Astrocyte (in vitro differentiated cells and primary cell): Measurements from ENCODE around the gene TMC8. TPM values are rescaled to one million over a fixed set of nuclear protein-coding genes. Genes with fewer than 3 reads are reported as not detected.

Source experiments
- DNase-seq: peaks from one replicate; pipeline ENCODE4 v3.0.0-alpha.2; 2010; ENCODE audit warnings: low read depth
- FAIRE-seq: peaks from 2 replicates; lab custom pipeline; 2011; peaks lifted over from hg19 to GRCh38; lab: Jason Lieb, UNC
- H2AFZ ChIP-seq: 2 replicates; pipeline ENCODE4 v1.6.0; 2012; ENCODE audit warnings: low read depth, low read length, inconsistent platforms
- H3K27ac ChIP-seq: 2 replicates; pipeline ENCODE4 v1.5.1; 2011; ENCODE audit warnings: low read depth, low read length, inconsistent platforms
- H3K27me3 ChIP-seq: 2 replicates; pipeline ENCODE4 v1.6.0; 2011; ENCODE audit warnings: low read length, inconsistent platforms; ENCODE audit not compliant: insufficient read depth
- H3K36me3 ChIP-seq: 2 replicates; pipeline ENCODE4 v1.5.1; 2011; ENCODE audit warnings: low read length, inconsistent platforms; ENCODE audit not compliant: insufficient read depth
- H3K4me1 ChIP-seq: 2 replicates; pipeline ENCODE4 v1.5.1; 2011; ENCODE audit warnings: low read length, inconsistent platforms; ENCODE audit not compliant: insufficient read depth
- H3K4me2 ChIP-seq: 2 replicates; pipeline ENCODE4 v1.6.0; 2012; ENCODE audit warnings: low read length, inconsistent platforms
- H3K4me3 ChIP-seq: 2 replicates; pipeline ENCODE4 v1.5.1; 2011; ENCODE audit warnings: low read depth, mild to moderate bottlenecking, low read length, inconsistent platforms; ENCODE audit not compliant: insufficient read depth
- H3K79me2 ChIP-seq: 2 replicates; pipeline ENCODE4 v1.6.0; 2012; ENCODE audit warnings: mild to moderate bottlenecking, low read length, inconsistent platforms; ENCODE audit not compliant: insufficient read depth
- H3K9ac ChIP-seq: 2 replicates; pipeline ENCODE4 v1.6.0; 2012; ENCODE audit warnings: mild to moderate bottlenecking, low read length, inconsistent platforms
- H3K9me3 ChIP-seq: 2 replicates; pipeline ENCODE4 v1.5.1; 2012; ENCODE audit warnings: low read depth, mild to moderate bottlenecking, low read length, inconsistent platforms; ENCODE audit not compliant: insufficient read depth
- H4K20me1 ChIP-seq: 2 replicates; pipeline ENCODE4 v1.6.0; 2012; ENCODE audit warnings: low read length, inconsistent platforms; ENCODE audit not compliant: insufficient read depth
- H3K27ac Mint-ChIP-seq: one replicate; pipeline ENCODE4 v1.8.0; 2021; ENCODE audit warnings: mild to moderate bottlenecking, mixed read lengths; ENCODE audit not compliant: unreplicated experiment
- H3K27me3 Mint-ChIP-seq: one replicate; pipeline ENCODE4 v1.8.0; 2021; ENCODE audit warnings: low read depth, mixed read lengths; ENCODE audit not compliant: unreplicated experiment
- H3K36me3 Mint-ChIP-seq: one replicate; pipeline ENCODE4 v1.8.0; 2021; ENCODE audit warnings: low read depth, mixed read lengths; ENCODE audit not compliant: unreplicated experiment
- H3K4me1 Mint-ChIP-seq: one replicate; pipeline ENCODE4 v1.8.0; 2021; ENCODE audit warnings: low read depth, mixed read lengths; ENCODE audit not compliant: unreplicated experiment
- H3K4me3 Mint-ChIP-seq: one replicate; pipeline ENCODE4 v1.8.0; 2021; ENCODE audit warnings: mild to moderate bottlenecking, moderate library complexity, mixed read lengths; ENCODE audit not compliant: unreplicated experiment
- H3K9me3 Mint-ChIP-seq: one replicate; pipeline ENCODE4 v1.8.0; 2021; ENCODE audit warnings: mild to moderate bottlenecking, mixed read lengths; ENCODE audit not compliant: unreplicated experiment
- EZH2 ChIP-seq: IDR thresholded peaks from 2 replicates; pipeline ENCODE4 v1.6.1; 2012; ENCODE audit warnings: mild to moderate bottlenecking, low read length, inconsistent platforms; ENCODE audit not compliant: insufficient read depth
- total RNA-seq: library from RNA; stranded (reverse); gene quantifications from 2 replicates; pipeline ENCODE4 v1.2.1, GENCODE V29; 2021
- TF ChIP-seq, protein P1 (sequence below): IDR thresholded peaks from 2 replicates; pipeline ENCODE4 v1.5.1; 2011; ENCODE audit warnings: low read depth, mild to moderate bottlenecking, inconsistent platforms, low read length, moderate library complexity; ENCODE audit not compliant: insufficient read depth

TMC8 gene
- total RNA-seq, 1 donor from 2014 or later, result 0.27 TPM

DNA sequence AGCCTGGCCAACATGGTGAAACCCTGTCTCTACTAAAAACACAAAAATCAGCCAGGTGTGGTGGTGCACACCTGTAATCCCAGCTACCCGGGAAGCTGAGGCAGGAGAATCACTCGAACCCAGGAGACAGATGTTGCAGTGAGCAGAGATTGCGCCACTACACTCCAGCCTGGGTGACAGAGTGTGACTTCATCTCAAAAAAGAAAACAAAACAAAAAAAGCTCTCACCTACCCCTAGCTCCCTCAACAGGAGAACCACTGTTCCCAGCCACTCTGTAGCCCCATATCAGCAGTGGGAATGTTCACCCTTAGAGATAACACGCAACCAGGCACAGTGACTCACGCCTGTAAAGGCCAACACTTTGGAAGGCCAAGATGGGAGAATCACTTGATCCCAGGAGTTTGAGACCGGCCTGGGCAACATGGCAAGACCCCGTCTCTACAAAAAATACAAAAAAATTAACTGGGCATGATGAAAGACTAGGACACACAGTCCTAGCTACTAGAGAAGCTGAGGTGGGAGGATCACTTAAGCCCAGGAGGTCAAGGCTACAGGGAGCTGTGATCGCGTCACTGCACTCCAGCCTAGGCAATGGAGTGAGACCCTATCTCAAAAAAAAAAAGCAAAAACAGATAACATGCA lies 5.4 kb downstream of the TMC8 start:
- TF ChIP-seq, protein P1, sequence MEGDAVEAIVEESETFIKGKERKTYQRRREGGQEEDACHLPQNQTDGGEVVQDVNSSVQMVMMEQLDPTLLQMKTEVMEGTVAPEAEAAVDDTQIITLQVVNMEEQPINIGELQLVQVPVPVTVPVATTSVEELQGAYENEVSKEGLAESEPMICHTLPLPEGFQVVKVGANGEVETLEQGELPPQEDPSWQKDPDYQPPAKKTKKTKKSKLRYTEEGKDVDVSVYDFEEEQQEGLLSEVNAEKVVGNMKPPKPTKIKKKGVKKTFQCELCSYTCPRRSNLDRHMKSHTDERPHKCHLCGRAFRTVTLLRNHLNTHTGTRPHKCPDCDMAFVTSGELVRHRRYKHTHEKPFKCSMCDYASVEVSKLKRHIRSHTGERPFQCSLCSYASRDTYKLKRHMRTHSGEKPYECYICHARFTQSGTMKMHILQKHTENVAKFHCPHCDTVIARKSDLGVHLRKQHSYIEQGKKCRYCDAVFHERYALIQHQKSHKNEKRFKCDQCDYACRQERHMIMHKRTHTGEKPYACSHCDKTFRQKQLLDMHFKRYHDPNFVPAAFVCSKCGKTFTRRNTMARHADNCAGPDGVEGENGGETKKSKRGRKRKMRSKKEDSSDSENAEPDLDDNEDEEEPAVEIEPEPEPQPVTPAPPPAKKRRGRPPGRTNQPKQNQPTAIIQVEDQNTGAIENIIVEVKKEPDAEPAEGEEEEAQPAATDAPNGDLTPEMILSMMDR, result no peak
- TF ChIP-seq EZH2, result no peak
- Mint-ChIP-seq H3K4me3 (no peak overlapping the region), H3K4me1 (no peaks in the 10 kb centered on the region), H3K27ac (no peak overlapping the region), H3K9me3 (no peaks in the 10 kb centered on the region), H3K36me3 (no peaks in the 10 kb centered on the region), H3K27me3 (peaks cover 20% of the 10 kb centered on the region)
- Histone ChIP-seq H3K79me2 (no peaks in the 10 kb centered on the region), H3K27me3 (peaks cover 6% of the 10 kb centered on the region), H3K27ac (no peak overlapping the region), H3K36me3 (no peaks in the 10 kb centered on the region), H3K9me3 (no peaks in the 10 kb centered on the region), H3K4me2 (no peak overlapping the region), H3K4me1 (no peaks in the 10 kb centered on the region), H3K4me3 (no peak overlapping the region), H4K20me1 (no peaks in the 10 kb centered on the region), H3K9ac (no peak overlapping the region), H2AFZ (no peak overlapping the region)
- no peak for DNase-seq
- no peak for FAIRE-seq

DNA sequence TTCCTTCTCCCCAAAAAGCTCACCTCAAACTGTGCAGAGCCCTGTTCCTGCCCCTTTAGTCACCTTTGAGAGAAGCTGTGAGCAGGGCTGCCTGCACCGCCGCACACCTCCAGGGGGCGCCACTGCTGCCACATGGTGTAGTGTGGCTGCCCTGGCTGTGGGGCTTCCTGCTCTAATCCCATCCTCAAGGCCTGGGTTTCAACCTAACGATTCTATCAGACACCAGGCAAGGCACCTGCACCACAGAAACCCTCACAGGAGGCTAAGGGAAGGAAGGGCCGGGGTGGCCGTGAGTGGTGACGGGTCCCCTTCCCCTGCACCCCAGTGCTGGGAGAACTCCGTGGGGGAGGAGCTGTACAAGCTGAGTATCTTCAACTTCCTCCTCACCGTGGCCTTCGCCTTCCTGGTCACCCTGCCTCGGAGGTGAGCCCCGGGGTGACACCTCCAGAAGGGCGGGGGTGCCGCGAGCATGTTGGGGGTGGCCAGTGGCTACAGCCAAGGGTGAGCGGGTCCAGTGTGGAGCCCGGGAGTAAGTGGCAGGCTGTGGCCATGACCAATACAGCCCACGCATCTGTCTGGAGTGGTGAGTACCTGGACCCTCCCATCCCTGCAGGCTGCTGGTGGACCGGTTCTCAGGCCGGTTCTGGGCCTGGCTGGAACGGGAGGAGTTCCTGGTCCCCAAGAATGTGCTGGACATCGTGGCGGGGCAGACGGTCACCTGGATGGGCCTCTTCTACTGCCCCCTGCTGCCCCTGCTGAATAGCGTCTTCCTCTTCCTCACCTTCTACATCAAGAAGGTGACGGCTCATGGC lies 7.0 kb downstream of the TMC8 start:
- DNase-seq (no peak), FAIRE-seq (no peak)
- Mint-ChIP-seq H3K36me3 (no peaks in the 10 kb centered on the region), H3K4me1 (peaks cover 7% of the 10 kb centered on the region), H3K4me3 (no peak overlapping the region), H3K27ac (no peak overlapping the region), H3K27me3 (peaks cover 17% of the 10 kb centered on the region), H3K9me3 (no peaks in the 10 kb centered on the region)
- TF ChIP-seq EZH2, result no peak
- TF ChIP-seq, protein P1, result no peak
- no peak overlapping the region for H3K27ac ChIP-seq
- no peaks in the 10 kb centered on the region for H3K36me3 ChIP-seq
- no peaks in the 10 kb centered on the region for H3K9me3 ChIP-seq
- H3K9ac ChIP-seq, result no peak overlapping the region
- H4K20me1 ChIP-seq, result no peaks in the 10 kb centered on the region
- H3K27me3 ChIP-seq, result peaks cover 4% of the 10 kb centered on the region
- H3K4me3 ChIP-seq, result no peak overlapping the region
- peaks cover 10% of the 10 kb centered on the region for H3K4me1 ChIP-seq
- H2AFZ ChIP-seq, result no peak overlapping the region
- H3K79me2 ChIP-seq, result no peaks in the 10 kb centered on the region
- H3K4me2 ChIP-seq, result no peak overlapping the region
